Keratinocyte (primary cell): Measurements from ENCODE around the gene SKIC8.

Experiments
- CTCF ChIP-seq, 3 experiments: IDR thresholded peaks in 1 of 3; conservative IDR thresholded peaks in 1 of 3; optimal IDR thresholded peaks in 1 of 3; 2 replicates in 2 of 3; 3 replicates in 1 of 3; pipeline versions ENCODE3 to v1.5.1; 2011; ENCODE audit warnings: low read length in 3 of 3, mild to moderate bottlenecking in 3 of 3, moderate library complexity in 2 of 3, control low read depth in 1 of 3, inconsistent platforms in 1 of 3; ENCODE audit not compliant: insufficient read depth in 2 of 3; ENCODE audit errors: extremely low read depth in 1 of 3
- EZH2 ChIP-seq: IDR thresholded peaks from one replicate; pipeline ENCODE4 v1.6.1; 2012; ENCODE audit warnings: inconsistent platforms, mild to moderate bottlenecking, low read length, moderate library complexity

GRCh38 chr15:78302579-78303312, 3.3 kb upstream of the SKIC8 start:
- TF ChIP-seq CTCF (optimal IDR thresholded peaks at IDR 0.05 in 1 of 3, IDR thresholded peaks at IDR 0.05 in 1 of 3, conservative IDR thresholded peaks at IDR 0.05 in 1 of 3; ENCODE audit: extremely low read depth in 1 of 3, insufficient read depth in 2 of 3, low read length in 3 of 3) (no peak), EZH2 (no peak)
